Measurements from ENCODE around the gene TUBGCP4. TPM values are rescaled to one million over a fixed set of nuclear protein-coding genes. Genes with fewer than 3 reads are reported as not detected.

TUBGCP4 gene
- total and polyA plus RNA-seq, 9 of the 15 experiments (the other 6 are each of a cell fraction or from before 2014, with no cell fraction given) = 10.7 to 50.2 (median 29.6) TPM

GRCh38 chr15:43329960-43330779 is 40.7 kb upstream of the TUBGCP4 start, which contains the start of gene LCMT2 (continued):
- TF ChIP-seq, protein P1, sequence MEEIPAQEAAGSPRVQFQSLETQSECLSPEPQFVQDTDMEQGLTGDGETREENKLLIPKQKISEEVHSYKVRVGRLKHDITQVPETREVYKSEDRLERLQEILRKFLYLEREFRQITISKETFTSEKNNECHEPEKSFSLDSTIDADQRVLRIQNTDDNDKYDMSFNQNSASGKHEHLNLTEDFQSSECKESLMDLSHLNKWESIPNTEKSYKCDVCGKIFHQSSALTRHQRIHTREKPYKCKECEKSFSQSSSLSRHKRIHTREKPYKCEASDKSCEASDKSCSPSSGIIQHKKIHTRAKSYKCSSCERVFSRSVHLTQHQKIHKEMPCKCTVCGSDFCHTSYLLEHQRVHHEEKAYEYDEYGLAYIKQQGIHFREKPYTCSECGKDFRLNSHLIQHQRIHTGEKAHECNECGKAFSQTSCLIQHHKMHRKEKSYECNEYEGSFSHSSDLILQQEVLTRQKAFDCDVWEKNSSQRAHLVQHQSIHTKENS (CRISPR knock-in tag; IDR thresholded peaks at IDR 0.05) = no peak
- TF ChIP-seq IFI16 (CRISPR knock-in tag; IDR thresholded peaks at IDR 0.05) = no peak
- no peak for TF ChIP-seq CHD1 (IDR thresholded peaks at IDR 0.05; ENCODE audit: low read length)
- TF ChIP-seq BCLAF1 (IDR thresholded peaks at IDR 0.05; ENCODE audit: borderline replicate concordance in 1 of 2, control insufficient read depth in 1 of 2, low read depth in 2 of 2, low read length in 1 of 2) = 0 out of 4 replicates have a peak, but pooled peaks of 1 of the 2 experiments have one; percentile 53
- no peak for TF ChIP-seq HSF4 (CRISPR knock-in tag; IDR thresholded peaks at IDR 0.05; ENCODE audit: borderline replicate concordance)
- TF ChIP-seq FIP1L1 (IDR thresholded peaks at IDR 0.05; ENCODE audit: low read depth, low read length, poor library complexity, severe bottlenecking) = no peak
- TF ChIP-seq, protein P2, sequence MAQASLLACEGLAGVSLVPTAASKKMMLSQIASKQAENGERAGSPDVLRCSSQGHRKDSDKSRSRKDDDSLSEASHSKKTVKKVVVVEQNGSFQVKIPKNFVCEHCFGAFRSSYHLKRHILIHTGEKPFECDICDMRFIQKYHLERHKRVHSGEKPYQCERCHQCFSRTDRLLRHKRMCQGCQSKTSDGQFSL (CRISPR knock-in tag; IDR thresholded peaks at IDR 0.05) = no peak; the same call in 1 of the 2 replicates
- TF ChIP-seq, protein P2 (tag; IDR thresholded peaks at IDR 0.05) = 0 out of 4 replicates have a peak, but pooled peaks of 1 of the 2 experiments have one; percentile 22
- no peak for TF ChIP-seq SREBF1 (IDR thresholded peaks at IDR 0.05; ENCODE audit: borderline replicate concordance, low read depth, low read length)
- TF ChIP-seq EP400 (IDR thresholded peaks at IDR 0.05) = peak; percentile 98
- 0 out of 2 replicates have a peak, but pooled peaks have one; percentile 46 for TF ChIP-seq ZEB2 (IDR thresholded peaks at IDR 0.05)
- no peak for TF ChIP-seq EGR1 (conservative IDR thresholded peaks at IDR 0.05)
- peak; percentile 48; the same call in 1 of the 2 replicates for TF ChIP-seq FOXP1 (CRISPR knock-in tag; IDR thresholded peaks at IDR 0.05)
- TF ChIP-seq HDAC1 (IDR thresholded peaks at IDR 0.05) = peak in 1 of 2 experiments; percentile 95; a peak in 2 of 4 replicates
- no peak for TF ChIP-seq ZC3H4 (CRISPR knock-in tag; IDR thresholded peaks at IDR 0.05; ENCODE audit: borderline replicate concordance)
- TF ChIP-seq SOX6 (IDR thresholded peaks at IDR 0.05) = peak; percentile 70; the same call in 1 of the 2 replicates
- no peak for TF ChIP-seq ZNF274 (IDR thresholded peaks at IDR 0.05; ENCODE audit: borderline replicate concordance, low read depth, low read length)
- peak; percentile 59 for TF ChIP-seq GTF2B (IDR thresholded peaks at IDR 0.05; ENCODE audit: extremely low read depth, insufficient read length)

Measured in K562 (cell line).